Neural cell (in vitro differentiated cells): ENCODE measurements around the gene NBL1.

Experiments used
- CTCF ChIP-seq: fragments of 450-650 bp; IDR thresholded peaks from 2 replicates; pipeline ENCODE4 v1.5.1; 2014; ENCODE audit warnings: antibody characterized with exemption, mild to moderate bottlenecking, moderate library complexity; ENCODE audit not compliant: poor library complexity, severe bottlenecking
- EP300 ChIP-seq: fragments of 450-650 bp; conservative IDR thresholded peaks from 2 replicates; pipeline ENCODE4 v1.6.1; 2014; ENCODE audit warnings: antibody characterized with exemption, mild to moderate bottlenecking, moderate library complexity; ENCODE audit not compliant: poor library complexity, severe bottlenecking
- EZH2 ChIP-seq: fragments of 200-600, 300-800 bp; shearing (Covaris generic), sonication (generic); IDR thresholded peaks from 2 replicates; pipeline ENCODE4 v1.6.1; 2014; ENCODE audit warnings: antibody characterized with exemption, low read length, borderline replicate concordance, mild to moderate bottlenecking; ENCODE audit not compliant: insufficient read depth, poor library complexity, severe bottlenecking
- MXI1 ChIP-seq: fragments of 450-650 bp; conservative IDR thresholded peaks from 2 replicates; pipeline ENCODE4 v1.6.1; 2014; ENCODE audit warnings: antibody characterized with exemption, mild to moderate bottlenecking; ENCODE audit not compliant: poor library complexity, severe bottlenecking
- POLR2AphosphoS5 ChIP-seq: IDR thresholded peaks from 2 replicates; pipeline ENCODE4 v1.6.1; 2012
- RAD21 ChIP-seq: fragments of 450-650 bp; conservative IDR thresholded peaks from 2 replicates; pipeline ENCODE4 v1.6.1; 2014; ENCODE audit warnings: antibody characterized with exemption, mild to moderate bottlenecking, moderate library complexity
- REST ChIP-seq: IDR thresholded peaks from 2 replicates; pipeline ENCODE4 v1.6.1; 2012; ENCODE audit warnings: borderline replicate concordance
- SMC3 ChIP-seq: fragments of 450-650 bp; conservative IDR thresholded peaks from 2 replicates; pipeline ENCODE4 v1.6.1; 2014; ENCODE audit warnings: antibody characterized with exemption, mild to moderate bottlenecking, moderate library complexity; ENCODE audit not compliant: poor library complexity
- TAF1 ChIP-seq: IDR thresholded peaks from 2 replicates; pipeline ENCODE4 v1.6.1; 2012; ENCODE audit warnings: low read depth

GRCh38 chr1:19689085-19689757 lies 45.1 kb downstream of the NBL1 start:
- TF ChIP-seq SMC3 (no peak), EP300 (no peak), CTCF (no peak), POLR2AphosphoS5 (no peak), EZH2 (no peak), REST (no peak), RAD21 (no peak), TAF1 (no peak), MXI1 (no peak)
